Hematopoietic multipotent progenitor cell treated with erythropoietin and hydrocortisone succinate and interleukin-3 and kit ligand, for 17 days (in vitro differentiated cells): Measurements from ENCODE around the gene PUS7.
A peak's percentile ranks its signal among the peaks of the same experiment; 100 is the strongest.
"Not testable (repeated sequence)": the region's sequence is repeated elsewhere in the genome, so short reads cannot be mapped to it uniquely, and the experiment has no call there.

ENCODE experiments used
- DNase-seq: peaks from one replicate; pipeline ENCODE4 v3.0.0-alpha.2; 2015; ENCODE audit warnings: low spot score

PUS7 gene, protein sequence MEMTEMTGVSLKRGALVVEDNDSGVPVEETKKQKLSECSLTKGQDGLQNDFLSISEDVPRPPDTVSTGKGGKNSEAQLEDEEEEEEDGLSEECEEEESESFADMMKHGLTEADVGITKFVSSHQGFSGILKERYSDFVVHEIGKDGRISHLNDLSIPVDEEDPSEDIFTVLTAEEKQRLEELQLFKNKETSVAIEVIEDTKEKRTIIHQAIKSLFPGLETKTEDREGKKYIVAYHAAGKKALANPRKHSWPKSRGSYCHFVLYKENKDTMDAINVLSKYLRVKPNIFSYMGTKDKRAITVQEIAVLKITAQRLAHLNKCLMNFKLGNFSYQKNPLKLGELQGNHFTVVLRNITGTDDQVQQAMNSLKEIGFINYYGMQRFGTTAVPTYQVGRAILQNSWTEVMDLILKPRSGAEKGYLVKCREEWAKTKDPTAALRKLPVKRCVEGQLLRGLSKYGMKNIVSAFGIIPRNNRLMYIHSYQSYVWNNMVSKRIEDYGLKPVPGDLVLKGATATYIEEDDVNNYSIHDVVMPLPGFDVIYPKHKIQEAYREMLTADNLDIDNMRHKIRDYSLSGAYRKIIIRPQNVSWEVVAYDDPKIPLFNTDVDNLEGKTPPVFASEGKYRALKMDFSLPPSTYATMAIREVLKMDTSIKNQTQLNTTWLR

GRCh38 chr7:105521717-105522463, at the start of gene PUS7:
PUS7 (minus strand) TSS chr7:105522271; CDS start chr7:105508512, 13,759 bp downstream.
- peak; percentile 79 for DNase-seq

DNA sequence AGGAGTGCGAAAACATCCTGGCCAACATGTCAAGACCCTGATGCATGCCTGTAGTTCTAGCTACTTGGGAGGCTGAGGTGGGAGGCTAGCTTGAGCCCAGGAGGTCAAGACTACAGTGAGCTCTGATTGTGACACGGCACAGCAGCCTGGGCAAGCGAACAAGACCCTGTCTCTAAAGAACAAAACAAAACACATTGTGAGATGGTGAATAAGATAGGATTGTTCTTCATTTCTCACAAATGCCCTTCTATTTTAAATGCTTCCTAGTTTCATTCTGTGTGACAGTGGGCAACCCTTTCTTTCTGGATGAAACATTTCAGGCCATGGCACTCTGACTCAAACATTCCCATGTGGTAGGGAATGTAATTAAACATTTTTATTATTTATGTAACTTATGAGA, 45.8 kb upstream of the PUS7 start:
- no peak for DNase-seq

- no peak for DNase-seq
These were observed 45.0 kb upstream of the PUS7 start for GRCh38 chr7:105567024-105567423.

- no peak for DNase-seq
These were observed 43.1 kb upstream of the PUS7 start for GRCh38 chr7:105565190-105565589.

DNA sequence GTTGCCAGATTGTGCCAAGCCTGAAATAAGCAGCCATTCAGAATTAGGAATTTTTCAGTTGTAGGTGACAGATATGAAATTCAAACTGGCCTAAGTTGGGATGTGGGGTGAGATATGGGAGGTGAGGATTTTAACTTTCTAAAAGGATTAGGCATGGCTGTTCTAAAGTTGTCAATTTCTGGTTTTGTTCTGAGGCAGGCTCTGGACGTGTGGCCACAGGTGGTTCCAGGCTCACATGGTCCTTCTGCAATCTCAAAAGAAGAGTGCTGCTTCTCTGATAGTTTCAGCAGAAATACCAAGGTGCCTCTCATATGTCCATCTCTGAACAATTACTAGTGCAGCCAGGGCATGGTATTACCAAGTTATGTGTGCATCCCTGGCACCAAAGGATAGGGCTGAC, 37.9 kb upstream of the PUS7 start:
- no peak for DNase-seq

DNA sequence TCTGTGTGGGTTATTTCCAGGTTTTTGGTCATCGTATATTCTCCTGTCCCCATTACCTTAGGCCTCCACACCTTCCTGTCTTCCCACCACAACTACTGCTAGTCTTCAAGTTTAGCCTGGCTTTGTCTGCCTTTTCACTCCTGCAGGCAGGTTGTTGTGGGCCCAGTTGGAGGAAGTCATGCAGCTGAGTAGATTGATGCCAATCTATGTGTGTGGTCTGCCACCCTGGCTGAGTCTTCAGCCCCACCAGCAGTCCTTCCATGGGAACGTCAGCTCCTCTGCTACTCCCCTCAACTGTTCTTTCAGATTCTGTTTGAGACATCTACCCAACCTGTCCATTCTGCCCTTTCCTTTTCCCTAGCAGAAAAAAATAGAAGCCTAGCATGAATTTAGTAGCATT, 16.3 kb upstream of the PUS7 start:
- DNase-seq, result no peak

DNA sequence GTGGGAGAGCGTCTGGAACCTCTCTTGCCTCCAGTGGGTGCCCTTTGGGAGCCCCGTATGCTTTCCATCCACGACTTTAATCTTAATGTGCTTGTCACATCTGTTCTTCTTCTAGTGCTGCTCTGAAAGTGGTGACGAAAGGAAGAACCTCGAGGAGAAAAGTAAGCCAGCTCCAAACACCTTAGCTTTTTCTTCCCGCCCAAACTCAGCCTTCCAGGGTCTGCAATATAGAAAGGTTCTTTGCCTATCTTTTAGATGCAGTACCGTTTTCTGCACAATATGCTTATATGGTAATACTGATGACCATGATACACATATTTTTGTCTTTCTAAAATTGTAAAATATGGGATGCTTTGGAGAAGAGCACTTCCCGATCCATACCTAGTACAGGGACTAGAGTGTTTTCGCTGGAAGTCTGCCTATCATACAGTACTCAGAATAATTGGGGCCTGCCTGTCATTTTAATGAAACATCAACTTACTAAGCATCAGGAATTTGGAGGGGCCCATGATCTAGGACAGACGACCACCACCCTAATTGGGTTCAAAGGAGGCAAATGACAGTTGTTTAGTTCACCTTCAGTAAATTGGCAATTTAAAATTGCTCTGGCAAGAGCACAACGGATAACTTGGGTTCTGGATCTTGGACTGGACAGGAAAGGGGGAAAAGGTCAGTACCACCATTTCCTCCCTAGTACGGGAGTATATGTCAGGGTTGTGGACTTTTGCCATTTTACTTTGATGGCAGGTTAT, 10.8 kb upstream of the PUS7 start:
- no peak for DNase-seq

GRCh38 chr7:105531792-105532671, 10.0 kb upstream of the PUS7 start, which contains the start of gene RINT1:
RINT1 (plus strand) TSS chr7:105532201; CDS start chr7:105532316, 115 bp downstream.
- DNase-seq, result peak; percentile 91

- DNase-seq, result no peak
These were observed 8.5 kb upstream of the PUS7 start for GRCh38 chr7:105530546-105530945.

DNA sequence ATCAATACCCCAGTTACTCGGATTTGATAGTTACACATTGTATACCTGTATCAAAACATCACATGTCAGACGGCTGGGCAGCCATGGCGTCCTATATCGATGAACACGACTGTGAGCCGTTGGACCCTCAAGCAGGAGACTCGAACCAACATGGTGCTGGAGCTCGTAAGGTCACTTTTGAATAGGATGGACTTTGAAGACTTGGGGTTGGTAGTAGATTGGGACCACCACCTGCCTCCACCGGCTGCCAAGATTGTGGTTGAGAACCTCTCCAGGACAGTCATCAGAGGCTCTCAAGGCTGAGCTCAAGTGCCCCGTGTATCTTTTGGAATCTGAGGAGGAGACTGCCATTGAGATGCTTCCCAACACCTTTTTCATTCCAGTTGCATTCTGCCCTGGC, 8.1 kb upstream of the PUS7 start:
- no peak for DNase-seq

- DNase-seq, result not testable (repeated sequence)
These were observed 5.7 kb upstream of the PUS7 start for GRCh38 chr7:105527737-105528136.

GRCh38 chr7:105524840-105525239, 2.8 kb upstream of the PUS7 start:
- DNase-seq, result no peak

- not testable (repeated sequence) for DNase-seq
These were observed 2.4 kb upstream of the PUS7 start for GRCh38 chr7:105524423-105524822.

GRCh38 chr7:105521027-105521716, 899 bp downstream of the PUS7 start:
- DNase-seq, result peak; percentile 10

DNA sequence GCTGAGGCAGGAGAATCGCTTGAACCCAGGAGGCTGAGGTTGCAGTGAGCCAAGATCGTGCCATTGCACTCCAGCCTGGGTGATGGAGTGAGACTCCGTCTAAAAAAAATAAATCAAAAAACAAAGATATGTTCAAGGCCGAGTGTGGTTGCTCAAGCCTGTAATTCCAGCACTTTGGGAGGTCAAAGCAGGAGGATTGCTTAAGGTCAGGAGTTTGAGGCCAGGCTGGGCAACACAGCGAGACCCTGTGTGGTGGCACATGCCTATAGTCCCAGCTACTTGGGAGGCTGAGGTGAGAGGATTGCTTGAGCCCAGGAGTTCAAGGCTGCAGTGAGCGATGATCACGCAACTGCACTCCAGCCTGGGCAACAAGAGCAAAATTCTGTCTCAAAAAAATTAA, 1.5 kb downstream of the PUS7 start:
- not testable (repeated sequence) for DNase-seq

DNA sequence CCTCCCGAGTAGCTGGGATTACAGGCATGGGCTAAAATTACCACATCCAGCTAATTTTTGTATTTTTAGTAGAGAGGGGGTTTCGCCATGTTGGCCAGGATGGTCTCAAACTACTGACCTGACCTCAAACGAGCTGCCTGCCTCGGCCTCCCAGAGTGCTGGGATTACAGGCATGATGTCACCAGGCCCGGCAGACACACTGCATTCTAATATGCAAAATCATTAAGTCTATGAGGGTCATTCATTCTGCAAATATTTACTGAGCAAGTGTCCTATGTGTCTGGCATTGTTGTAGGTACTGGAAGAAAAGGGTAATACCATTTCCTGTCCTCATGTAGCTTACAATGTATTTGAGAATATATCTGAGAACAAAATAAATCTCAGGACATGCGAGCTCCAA, 2.7 kb downstream of the PUS7 start:
- DNase-seq, result no peak

DNA sequence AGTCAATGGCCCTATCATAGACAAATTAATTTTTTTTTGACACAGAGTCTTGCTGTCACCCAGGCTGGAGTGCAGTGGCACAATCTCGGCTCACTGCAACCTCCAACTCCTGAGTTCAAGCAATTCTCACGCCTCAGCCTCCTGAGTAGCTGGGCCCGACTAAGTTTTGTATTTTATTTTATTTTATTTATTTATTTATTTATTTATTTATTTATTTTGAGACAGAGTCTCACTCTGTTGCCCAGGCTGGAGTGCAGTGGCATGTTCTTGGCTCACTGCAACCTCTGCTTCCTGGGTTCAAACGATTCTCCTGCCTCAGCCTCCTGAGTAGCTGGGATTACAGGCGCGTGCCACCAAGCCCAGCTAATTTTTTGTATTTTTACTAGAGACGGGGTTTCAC, 6.5 kb downstream of the PUS7 start:
- DNase-seq, result not testable (repeated sequence)

GRCh38 chr7:105512926-105513526, 9.0 kb downstream of the PUS7 start:
- DNase-seq, result no peak

DNA sequence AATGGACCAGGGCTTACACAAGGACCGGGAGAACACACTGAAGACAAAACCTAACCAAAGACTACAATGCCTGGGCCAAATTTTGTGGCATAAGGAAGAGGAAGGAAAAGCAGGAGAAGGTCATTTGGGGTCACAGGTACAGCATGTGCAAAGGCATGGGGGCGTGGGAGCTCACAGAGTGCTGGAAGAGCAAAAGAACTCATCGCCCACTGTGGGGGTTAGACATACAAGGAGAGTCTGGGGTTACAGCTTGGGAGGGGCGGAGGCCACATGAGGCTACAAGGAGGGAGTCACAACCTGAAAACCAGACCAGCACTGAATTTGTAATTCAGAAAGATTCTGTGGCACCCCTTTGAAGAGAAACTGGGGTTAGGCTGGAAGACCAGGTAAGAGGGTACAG, 9.7 kb downstream of the PUS7 start:
- DNase-seq, result no peak

DNA sequence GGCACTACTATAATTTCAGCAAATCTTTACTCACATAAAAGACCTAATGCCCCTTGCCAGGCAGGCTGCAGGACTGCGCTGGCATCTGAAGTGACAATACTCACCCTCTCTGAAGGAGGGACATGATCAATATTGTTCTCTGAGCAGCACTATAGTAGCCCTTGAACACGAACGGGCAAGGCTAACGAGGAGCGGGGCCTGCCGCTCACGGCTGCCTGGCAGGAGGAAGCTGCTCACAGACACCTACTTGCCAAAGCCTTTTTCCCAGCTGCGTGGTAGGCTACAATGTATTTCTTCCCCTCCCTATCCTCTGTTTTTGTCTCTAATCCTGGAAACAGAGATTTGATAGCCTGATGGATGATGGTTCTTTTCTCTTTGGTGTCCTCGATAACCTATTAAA, 19.9 kb downstream of the PUS7 start:
- no peak for DNase-seq
